Fibroblast of pulmonary artery (primary cell): ENCODE measurements around the gene FHIT.
"Not testable (repeated sequence)": the region's sequence is repeated elsewhere in the genome, so short reads cannot be mapped to it uniquely, and the experiment has no call there.

Source experiments
- DNase-seq: peaks from one replicate; pipeline ENCODE4 v3.0.0-alpha.2; 2010; ENCODE audit warnings: low read depth
- H3K4me3 ChIP-seq: replicated peaks from 2 replicates; pipeline ENCODE4 v1.5.1; 2011; ENCODE audit warnings: low read depth, mild to moderate bottlenecking, control low read depth, low read length, moderate library complexity
- CTCF ChIP-seq: IDR thresholded peaks from 2 replicates; pipeline ENCODE4 v1.5.1; 2011; ENCODE audit warnings: mild to moderate bottlenecking, control low read depth, low read length, inconsistent platforms; ENCODE audit errors: missing control alignments

The FHIT gene

GRCh38 chr3:60674870-60675269, 576.4 kb downstream of the FHIT start:
- H3K4me3 ChIP-seq: no peak overlapping the region
- DNase-seq: no peak
- no peak for TF ChIP-seq CTCF

GRCh38 chr3:60673123-60673522, 578.1 kb downstream of the FHIT start:
- H3K4me3 ChIP-seq: no peak overlapping the region
- TF ChIP-seq CTCF: no peak
- no peak for DNase-seq

GRCh38 chr3:60672337-60672736, 578.9 kb downstream of the FHIT start:
- DNase-seq, H3K4me3 ChIP-seq: not testable (repeated sequence)

GRCh38 chr3:60669636-60670035, 581.6 kb downstream of the FHIT start:
- no peak for TF ChIP-seq CTCF
- no peak overlapping the region for H3K4me3 ChIP-seq
- no peak for DNase-seq

- no peak for DNase-seq
- no peak for TF ChIP-seq CTCF
- no peak overlapping the region for H3K4me3 ChIP-seq
These were observed 591.2 kb downstream of the FHIT start for GRCh38 chr3:60660026-60660425.

- no peak overlapping the region for H3K4me3 ChIP-seq
- no peak for TF ChIP-seq CTCF
- DNase-seq: no peak
These were observed 592.2 kb downstream of the FHIT start for GRCh38 chr3:60659098-60659497.

GRCh38 chr3:60657972-60658371, 593.3 kb downstream of the FHIT start:
- no peak overlapping the region for H3K4me3 ChIP-seq
- TF ChIP-seq CTCF: no peak
- no peak for DNase-seq

GRCh38 chr3:60652829-60653228, 598.4 kb downstream of the FHIT start:
- H3K4me3 ChIP-seq: no peak overlapping the region
- DNase-seq: no peak

More at GRCh38 chr3:60652829-60653228, 598.4 kb downstream of the FHIT start:
- TF ChIP-seq CTCF: no peak
